ELF-1 (cell line): ENCODE measurements around the gene SYNGR3.
A peak's percentile ranks its signal among the peaks of the same experiment; 100 is the strongest.
"Not testable (repeated sequence)": the region's sequence is repeated elsewhere in the genome, so short reads cannot be mapped to it uniquely, and the experiment has no call there.

ENCODE experiments used
- DNase-seq: peaks from one replicate; pipeline ENCODE4 v3.0.0-alpha.2; 2016; ENCODE audit warnings: low read depth, low spot score

Gene SYNGR3

GRCh38 chr16:2028146-2028545, 38.4 kb downstream of the SYNGR3 start:
- no peak for DNase-seq

GRCh38 chr16:2028620-2029220, 39.0 kb downstream of the SYNGR3 start:
- DNase-seq: no peak

DNA sequence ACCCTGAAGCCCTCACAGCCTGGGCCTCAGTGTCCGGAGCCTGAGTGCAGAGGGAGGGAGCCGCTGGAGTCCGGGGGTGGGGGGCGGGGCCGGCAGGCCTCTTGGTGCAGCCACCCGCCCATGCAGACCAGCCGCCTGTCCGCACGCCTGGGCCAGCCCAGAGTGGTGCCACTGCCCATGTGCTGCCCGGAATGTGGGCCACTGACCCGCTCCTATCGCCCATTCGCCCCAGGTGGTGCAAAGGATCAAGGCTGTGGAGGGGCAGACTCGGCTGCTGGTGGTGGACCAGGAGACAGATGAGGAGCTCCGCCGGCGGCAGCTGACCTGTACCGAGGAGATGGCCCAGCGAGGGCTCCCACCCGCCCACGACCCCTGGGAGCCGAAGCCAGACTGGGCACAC, 39.6 kb downstream of the SYNGR3 start:
- no peak for DNase-seq

DNA sequence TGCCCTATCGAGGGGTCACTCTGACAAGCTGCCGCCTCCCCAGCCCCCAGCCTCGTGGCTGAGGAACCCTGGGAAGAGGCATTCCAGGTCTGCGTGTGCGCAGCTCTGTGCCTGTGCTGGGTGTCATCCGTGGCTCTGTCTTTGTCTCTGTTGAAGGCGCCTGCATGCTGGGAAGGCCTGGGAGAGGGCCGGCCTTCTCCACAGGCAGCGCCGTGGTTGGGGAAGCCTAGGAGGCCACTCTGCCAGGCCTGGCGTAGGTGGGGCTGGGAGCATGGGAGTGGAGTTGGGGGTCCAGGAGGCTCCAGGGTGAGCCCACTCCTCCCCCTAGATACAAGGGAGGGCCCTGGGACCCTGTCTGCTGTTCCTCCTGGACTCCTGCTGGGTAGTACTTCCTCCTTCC, 40.3 kb downstream of the SYNGR3 start:
- DNase-seq: no peak

- DNase-seq: no peak
These were observed 41.4 kb downstream of the SYNGR3 start for GRCh38 chr16:2031081-2031577.

DNA sequence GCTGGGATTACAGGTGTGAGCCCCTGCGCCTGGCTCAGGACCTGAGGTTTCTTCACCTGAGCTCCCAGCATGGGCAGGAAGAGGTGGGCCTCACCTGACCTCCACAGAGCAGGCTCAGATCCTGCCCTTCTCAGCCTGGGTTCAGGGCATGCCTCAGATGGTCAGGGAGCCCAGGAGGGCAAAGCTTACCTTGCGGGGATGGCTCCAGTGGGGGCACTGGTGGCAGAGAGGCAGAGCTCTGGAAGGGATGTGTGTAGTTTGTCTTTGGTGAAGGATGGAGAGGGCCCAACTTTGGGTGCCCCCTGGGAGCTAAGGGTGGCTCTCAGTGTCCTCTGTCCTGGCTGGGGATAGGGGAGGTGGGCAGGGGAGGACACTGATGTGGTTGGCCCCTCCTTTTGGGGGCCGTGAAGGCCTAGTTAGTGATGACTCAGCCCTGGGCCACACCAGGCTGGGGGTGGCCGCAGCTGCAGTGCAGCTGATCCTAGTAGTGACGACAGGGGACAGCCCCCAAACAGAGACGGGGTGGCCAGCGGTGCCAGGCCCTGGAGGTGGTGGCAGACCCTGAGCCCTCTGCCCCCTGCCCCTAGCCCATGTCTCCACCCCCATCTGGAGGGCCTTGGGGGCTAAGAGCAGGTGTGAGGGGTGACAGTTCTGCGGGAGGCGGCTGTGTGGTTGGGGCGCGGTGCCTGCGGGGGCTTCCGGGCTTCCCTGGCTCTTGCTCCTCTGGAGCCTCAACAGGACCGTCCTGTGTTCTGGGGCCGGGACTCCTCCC, 42.7 kb downstream of the SYNGR3 start:
- DNase-seq: no peak

- peak; percentile 69 for DNase-seq
These were observed 43.5 kb downstream of the SYNGR3 start for GRCh38 chr16:2033057-2033908.

GRCh38 chr16:2033909-2034695, 44.3 kb downstream of the SYNGR3 start:
- DNase-seq: not testable (repeated sequence)

- no peak for DNase-seq
These were observed 45.1 kb downstream of the SYNGR3 start for GRCh38 chr16:2034696-2035430.

DNA sequence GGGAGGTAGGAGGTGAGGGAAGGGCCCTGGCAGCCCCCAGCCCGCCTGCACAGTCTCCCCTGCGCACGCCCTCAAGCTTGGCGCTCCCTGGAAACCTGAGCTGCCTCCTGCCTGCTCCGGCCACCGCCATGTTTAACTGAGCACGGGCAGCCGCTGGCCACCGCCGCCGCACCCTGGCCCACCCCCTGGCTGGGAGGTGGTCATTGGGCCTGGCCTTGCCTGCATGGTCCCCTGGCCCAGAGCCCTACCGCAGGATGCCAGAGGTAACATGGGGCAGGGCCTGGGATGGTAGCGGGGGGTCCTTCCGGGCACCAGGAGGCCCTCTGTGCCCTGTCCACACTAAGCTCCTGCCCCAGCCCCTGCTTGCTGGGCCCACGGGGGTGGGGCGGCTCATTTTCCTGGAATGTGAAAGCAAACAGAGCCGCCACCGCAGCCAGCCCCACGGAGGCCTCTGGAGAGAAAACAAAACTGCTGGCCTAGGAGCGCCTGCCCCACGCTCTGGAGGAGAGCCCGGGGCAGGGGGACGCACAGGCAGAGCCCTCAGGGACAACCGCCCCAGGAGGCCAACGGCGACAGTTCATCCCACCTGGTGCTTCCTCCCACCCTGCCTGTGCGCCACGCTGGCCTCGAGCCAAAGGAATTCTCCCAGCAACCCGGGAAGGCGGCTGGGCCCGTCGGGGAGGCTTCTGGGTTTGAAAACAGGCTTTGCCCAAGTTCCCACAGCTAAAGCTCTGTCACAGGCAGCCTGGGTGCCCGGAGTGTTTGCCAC, 45.8 kb downstream of the SYNGR3 start:
- peak; percentile 58 for DNase-seq

DNA sequence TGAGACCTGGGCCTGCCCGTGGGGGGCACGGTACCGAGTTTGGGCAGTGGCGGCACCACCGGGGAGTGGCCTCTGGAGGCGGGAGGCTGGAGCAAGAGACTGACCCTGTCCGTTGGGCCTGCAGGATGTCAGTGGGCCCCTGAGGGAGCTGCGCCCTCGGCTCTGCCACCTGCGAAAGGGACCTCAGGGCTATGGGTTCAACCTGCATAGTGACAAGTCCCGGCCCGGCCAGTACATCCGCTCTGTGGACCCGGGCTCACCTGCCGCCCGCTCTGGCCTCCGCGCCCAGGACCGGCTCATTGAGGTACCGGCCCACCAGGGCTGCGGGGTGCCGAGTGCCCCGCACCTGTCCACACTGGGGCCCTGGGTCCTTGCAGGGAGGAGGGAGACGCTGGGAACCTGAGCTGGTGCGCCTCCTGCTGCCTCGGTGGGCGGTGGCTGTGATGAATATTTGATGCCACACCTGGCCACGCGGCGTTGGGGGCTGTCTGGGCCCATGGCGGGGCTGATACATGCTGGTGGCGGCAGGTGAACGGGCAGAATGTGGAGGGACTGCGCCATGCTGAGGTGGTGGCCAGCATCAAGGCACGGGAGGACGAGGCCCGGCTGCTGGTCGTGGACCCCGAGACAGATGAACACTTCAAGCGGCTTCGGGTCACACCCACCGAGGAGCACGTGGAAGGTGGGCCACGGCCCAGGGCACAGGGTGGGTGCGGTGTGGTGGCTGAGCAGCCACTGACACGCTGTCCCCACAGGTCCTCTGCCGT, 46.6 kb downstream of the SYNGR3 start:
- DNase-seq: no peak

DNA sequence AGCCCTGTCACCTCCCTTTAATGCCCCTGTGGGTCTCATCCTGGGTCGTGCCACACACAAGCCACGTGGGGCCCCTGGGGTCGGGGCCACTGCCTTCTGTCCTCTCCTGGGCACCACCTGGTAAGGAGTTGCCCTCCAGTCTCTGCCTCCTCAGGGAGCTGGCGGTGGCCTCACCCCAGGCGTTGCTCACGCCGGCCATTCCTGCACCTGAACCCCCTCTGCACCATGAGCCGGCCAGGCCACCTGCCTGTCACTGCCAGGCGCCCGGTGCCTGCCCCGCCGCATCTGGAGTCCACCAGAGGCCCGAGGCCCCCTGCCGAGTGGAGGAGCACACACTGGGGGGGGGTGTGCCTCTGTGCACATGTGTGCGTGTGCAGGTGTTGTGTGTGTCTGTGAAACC, 47.3 kb downstream of the SYNGR3 start:
- DNase-seq: no peak

DNA sequence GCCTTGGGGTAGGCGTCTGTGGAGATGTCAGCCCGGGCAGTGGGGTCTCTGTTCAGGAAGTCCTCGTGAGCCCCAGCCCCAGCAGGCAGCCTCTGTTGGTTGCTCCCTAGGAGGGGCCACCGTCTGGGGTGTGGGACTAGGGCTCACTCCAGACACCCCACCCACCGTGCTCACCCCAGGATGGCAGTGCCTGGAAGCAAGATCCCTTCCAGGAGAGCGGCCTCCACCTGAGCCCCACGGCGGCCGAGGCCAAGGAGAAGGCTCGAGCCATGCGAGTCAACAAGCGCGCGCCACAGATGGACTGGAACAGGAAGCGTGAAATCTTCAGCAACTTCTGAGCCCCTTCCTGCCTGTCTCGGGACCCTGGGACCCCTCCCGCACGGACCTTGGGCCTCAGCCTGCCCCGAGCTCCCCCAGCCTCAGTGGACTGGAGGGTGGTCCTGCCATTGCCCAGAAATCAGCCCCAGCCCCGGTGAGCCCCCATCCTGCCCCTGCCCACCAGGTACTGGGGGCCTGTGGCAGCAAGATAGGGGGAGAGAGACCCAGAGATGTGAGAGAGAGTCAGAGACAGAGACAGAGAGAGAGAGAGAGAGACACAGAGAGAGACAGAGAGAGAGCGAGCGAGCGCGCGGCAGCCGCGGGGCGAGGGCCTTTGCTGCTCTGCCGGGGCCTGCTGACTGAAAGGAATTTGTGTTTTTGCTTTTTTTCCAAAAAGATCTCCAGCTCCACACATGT, 48.0 kb downstream of the SYNGR3 start:
- DNase-seq: no peak

DNA sequence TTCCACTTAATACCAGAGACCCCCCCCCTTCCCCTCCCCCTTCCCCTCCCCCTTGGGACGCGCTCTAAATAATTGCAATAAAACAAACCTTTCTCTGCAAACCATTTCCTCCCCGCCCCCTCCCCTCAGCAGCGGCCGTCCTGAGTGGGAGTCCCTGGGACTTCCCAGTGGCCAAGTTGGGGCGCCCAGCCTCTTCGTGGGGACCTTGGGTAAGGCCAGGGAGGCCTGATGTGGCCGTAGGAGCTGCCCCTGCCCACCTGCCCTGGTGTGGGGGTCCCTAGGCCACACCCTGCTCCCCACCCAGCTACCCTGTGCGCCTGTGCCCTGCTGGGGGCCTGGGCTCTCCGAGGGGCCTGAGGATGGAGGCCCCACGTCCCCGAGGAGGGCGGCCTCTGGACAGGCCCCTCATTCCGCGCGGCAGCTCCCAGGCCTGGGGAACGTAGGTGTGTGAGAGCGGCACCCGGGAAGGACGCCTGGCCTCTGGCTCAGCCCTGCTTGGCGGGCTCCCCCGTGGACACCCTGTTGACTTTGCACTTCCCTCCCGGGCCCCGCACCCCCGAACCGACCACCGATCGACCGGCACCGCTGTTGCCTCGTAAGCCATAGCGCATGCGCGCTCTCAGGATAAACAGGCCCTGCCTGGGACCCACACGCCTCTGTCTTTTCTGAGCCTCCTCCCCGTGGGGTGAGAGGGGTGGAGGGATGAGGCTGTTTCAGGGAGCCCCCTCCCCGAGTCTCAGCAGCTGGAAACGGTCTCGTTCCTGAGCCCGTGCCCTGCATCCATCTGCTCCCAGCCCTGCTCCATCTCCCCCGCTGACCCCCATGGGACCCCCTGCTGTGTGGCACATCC, 48.8 kb downstream of the SYNGR3 start:
- DNase-seq: no peak

DNA sequence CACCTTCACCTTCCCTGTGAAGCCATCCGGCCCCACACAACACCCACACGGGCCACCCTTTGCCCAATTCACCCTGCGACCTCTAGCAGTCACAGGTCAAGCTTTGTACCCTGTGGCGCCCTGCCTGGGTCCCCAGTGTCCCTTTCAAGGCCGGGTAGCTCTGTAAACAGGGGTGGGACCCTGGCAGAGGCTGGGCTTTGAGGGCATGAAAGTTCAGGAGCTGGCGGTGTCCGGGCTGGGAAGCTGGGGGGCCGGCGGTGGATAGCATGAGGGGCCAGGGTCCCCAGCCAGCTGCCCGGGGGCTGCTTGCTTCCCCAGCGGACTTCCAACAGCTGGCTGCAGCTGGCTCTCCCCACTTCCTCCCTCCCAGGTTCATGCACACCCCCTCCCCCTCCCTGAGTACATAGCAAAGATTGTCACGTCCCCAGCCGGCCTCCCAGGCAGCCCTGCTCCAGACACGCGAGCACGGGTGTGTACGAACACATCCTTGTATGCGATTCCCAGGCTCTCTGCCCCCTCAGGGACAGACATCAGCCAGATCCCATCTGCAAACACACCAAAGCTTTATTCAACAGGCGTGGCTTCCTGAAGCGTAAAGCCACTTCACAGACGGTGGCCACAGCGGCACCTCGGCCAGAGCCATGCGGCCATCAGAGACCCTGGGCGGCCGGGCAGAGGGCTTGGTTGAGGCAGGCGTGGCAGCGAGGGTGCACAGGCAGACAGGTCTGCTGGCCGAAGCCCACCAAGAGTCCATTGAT, 49.7 kb downstream of the SYNGR3 start:
- no peak for DNase-seq

DNA sequence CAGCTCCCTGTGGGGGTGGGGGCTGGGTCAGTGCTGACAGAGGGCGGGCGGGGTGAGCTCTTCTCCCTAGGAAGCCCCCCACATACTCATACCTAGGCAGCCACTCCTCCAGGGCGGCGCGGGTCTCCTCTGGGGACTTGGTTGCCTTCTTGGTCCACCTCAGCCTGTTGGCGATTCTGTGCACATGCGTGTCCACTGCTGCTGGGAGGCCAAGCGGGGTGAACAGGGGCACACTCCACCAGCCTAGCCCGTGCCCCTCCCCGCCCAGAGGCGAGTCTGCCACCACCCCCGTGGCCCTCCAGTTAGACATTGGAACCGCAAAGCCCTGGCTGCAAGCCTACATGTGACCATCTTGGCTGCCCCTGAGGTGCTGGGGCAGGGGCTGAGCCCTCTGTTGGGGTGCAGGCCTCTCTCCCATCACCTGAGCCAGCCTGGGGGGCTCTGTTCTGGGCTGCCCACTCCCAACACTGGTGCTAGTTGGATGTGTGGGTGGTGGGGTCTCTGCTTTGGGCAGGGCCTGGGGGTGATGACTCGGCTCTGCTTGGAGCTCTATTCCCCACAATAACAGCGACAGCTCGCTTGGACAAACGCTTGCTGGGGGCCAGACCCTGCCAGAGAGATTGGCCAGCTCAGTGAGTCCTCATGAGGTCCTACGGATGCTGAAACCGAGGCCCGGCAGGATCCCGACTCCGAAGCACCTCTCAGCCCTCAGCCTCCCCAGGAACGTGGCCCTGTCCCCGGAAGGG, 50.4 kb downstream of the SYNGR3 start:
- no peak for DNase-seq
